HS-5 (cell line): ENCODE measurements around the gene SMIM8.
"Not testable (repeated sequence)": the region's sequence is repeated elsewhere in the genome, so short reads cannot be mapped to it uniquely, and the experiment has no call there.

Source experiments
- DNase-seq: peaks from one replicate; pipeline ENCODE4 v3.0.0-alpha.2; 2012; ENCODE audit warnings: low read depth

SMIM8 gene

DNA sequence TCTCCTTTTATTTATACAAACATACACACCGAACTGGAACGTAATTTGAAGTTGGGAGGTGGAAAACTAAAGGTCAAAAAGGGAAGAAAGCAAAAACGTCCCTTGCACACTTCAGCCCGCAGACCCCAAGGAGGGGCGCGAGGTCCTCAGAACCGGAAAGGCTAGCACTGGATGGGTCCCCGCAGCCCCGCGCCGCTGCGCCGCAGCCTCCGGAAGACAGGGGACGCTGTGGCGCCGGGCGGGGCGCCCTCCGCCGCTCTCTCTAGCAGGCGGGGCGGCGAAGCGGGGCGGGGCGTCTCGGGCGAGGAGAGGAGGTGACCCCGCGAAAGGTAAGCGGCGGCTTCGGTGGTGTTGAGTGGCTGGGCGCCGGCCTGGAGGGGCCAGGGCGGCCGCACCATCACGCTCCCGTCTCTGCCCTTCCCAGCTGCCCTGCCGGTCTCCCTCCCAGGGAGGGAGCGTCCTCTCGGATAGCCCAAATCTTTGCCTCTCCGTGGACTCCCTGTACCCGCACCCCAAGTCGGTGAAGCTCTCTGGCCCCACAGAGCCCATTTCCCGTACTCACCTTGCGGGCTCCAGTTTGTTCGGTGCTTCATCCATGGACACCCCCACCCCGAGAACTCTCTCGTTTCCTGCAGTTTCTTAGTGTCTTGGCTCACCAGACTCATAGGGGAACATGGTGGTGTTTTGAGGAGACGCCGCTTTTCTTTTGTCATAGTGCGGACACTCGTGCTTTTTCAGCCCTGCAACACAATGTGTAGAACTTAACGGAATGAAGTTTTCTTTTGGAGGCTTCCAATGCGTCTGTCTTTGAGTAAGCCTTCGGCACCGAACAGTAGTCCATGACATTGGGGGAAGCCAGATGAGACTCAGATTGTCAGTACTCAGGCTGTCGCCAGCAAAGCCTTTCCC lies at the start of gene SMIM8:
Gene SMIM8, plus strand, starts transcription at position 285 of the 909 bp plus-strand sequence. CDS start 14,444 bp downstream, outside the sequence.
- DNase-seq = peak; percentile 19

GRCh38 chr6:87274660-87275274 lies 47.6 kb upstream of the SMIM8 start:
- no peak for DNase-seq

DNA sequence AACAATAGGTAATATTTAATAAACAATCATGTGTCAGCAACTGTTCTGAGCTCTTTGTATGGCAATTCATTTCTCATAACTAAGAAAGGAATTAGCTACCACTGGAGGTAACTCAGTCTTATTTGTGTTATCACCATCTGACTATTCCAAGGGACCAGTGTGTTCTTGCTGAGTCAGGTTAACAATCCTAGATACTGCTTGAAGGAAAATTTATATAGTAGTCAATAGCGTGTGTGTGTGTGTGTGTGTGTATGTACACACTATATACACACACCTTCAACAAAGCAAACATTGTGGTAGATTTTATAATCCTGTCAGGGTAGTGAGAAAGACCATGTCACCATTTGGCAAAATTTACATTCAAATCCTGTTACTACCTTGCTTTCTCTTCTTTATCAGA lies 45.8 kb upstream of the SMIM8 start:
- DNase-seq = no peak

GRCh38 chr6:87277123-87277522 lies 45.3 kb upstream of the SMIM8 start:
- DNase-seq = no peak

GRCh38 chr6:87279196-87279595 lies 43.2 kb upstream of the SMIM8 start:
- no peak for DNase-seq

- DNase-seq = no peak
These were observed 41.0 kb upstream of the SMIM8 start for GRCh38 chr6:87281426-87281825.

DNA sequence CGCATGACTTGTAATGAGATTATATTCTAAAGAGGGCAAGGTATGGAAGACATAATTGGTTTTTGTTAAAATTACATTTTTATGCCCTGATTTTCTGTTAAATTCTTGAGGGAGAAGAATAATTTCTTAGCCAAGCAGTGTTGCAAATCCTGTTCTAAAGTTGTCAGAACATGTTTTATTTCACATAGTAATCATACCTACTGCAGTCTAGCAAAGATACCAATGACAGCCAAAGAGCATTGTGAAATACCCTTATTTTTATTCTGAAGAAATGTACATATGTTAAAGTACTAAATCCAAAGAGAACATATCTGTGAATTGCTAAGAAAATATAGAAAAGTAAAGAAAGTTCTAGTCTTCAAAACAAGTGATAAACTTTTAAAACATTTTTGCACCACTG lies 39.6 kb upstream of the SMIM8 start:
- DNase-seq = no peak

DNA sequence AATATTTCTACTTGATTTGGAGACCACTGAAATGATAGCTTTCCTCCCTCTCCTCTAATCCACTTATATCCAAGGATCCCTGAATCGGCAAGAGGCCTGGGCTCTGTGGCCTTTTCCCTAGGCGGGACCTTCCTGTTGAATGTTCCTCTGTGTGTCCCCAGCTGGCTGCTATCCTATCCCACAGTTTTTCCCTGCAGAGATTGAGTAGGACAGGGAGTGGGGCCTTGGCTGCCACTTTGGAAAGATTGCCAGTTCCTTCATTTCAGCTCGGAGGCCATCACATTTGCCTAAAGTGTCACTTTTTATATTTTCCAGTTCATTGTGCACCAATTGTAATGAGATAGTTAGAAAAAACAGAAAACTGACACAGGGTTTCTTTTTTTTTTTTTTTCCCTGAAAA lies 38.9 kb upstream of the SMIM8 start:
- no peak for DNase-seq

DNA sequence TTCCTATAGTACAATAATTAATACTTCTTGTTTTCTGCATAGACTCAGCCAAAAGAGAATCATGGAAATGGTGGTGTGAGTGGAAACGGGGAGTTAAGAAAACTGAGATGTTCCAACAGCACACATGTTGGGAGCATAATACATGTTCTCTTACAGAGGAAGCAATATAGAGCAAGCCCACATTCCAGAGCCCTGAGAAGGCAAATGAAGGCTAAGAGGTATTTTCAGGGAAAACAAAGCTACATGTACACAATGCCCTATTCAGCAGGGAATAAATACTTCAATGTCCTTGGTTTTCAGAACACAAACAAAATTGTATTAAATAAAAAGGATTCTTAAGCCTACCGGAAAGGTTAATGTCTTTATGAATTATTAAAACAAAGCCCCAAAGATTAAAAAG lies 35.1 kb upstream of the SMIM8 start:
- DNase-seq = no peak

- no peak for DNase-seq
These were observed 32.8 kb upstream of the SMIM8 start for GRCh38 chr6:87289571-87289970.

DNA sequence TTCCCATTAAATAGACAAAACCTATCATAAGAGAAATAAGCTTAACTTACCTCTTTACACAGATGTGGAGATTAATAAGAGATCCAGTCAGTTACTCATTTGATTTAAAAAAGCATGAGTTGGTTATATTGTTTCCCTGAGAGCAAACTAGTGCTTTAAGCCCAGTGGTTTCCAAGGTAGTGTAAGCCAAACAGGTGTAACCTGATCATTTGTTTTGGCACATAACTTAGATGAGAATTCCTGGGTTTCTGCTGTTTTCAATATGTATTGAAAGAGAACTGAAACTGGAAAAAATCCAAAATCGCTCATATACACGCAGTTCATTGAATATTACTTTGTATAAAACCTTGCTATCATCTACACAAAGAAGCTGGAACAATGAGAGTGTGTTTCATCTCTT lies 30.5 kb upstream of the SMIM8 start:
- no peak for DNase-seq

DNA sequence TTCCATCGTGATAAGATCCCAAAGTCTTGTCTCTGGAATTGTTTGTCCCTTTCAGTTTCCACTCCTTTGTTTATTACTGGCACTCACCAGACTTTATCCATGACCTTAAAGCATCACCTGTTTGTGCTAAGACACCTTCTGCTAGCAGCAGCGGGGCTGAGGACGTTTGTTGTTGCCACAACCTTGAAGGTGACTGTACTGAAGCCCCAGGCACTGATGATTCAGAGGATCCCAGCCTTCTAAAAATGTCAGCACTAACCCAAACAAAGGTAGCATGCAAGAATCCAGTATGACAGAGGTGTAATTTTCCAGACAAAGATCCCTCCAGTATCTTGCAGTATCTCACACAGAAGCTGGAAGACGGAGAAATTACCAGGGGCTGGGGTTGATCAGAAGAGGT lies 28.9 kb upstream of the SMIM8 start:
- DNase-seq = no peak

- DNase-seq = peak; percentile 44
These were observed 25.3 kb upstream of the SMIM8 start for GRCh38 chr6:87297119-87297518.

GRCh38 chr6:87301277-87301676 lies 21.1 kb upstream of the SMIM8 start:
- not testable (repeated sequence) for DNase-seq

DNA sequence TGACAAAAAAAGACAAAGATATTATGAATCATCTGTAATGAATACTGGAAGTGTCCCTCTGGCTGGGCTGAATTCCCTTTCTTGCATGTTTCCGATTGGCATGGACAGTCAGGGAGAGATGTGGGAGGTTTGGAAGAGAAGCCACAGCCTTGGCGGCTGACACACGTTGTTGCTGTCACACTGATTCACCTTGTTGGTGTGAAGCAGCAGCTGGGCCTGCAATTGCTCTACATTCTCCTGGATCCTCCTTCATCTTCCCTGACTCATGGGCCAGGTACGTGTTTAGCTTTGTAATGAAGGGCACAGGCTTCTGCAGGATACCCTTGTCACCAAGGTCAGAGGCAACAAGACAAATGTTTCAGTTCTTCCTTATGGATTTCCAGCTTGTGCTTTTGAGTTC lies 13.4 kb upstream of the SMIM8 start:
- no peak for DNase-seq

GRCh38 chr6:87312860-87313259 lies 9.5 kb upstream of the SMIM8 start:
- no peak for DNase-seq

GRCh38 chr6:87315071-87315470 lies 7.3 kb upstream of the SMIM8 start:
- no peak for DNase-seq

GRCh38 chr6:87319271-87319987 lies 3.0 kb upstream of the SMIM8 start:
- DNase-seq = no peak

DNA sequence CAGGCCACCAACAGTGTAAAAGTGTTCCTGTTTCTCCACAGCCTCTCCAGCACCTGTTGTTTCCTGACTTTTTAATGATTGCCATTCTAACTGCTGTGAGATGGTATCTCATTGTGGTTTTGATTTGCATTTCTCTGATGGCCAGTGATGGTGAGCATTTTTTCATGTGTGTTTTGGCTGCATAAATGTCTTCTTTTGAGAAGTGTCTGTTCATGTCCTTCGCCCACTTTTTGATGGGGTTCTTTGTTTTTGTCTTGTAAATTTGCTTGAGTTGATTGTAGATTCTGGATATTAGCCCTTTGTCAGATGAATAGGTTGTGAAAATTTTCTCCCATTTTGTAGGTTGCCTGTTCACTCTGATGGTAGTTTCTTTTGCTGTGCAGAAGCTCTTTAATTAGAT lies 1.5 kb downstream of the SMIM8 start:
- DNase-seq = not testable (repeated sequence)

DNA sequence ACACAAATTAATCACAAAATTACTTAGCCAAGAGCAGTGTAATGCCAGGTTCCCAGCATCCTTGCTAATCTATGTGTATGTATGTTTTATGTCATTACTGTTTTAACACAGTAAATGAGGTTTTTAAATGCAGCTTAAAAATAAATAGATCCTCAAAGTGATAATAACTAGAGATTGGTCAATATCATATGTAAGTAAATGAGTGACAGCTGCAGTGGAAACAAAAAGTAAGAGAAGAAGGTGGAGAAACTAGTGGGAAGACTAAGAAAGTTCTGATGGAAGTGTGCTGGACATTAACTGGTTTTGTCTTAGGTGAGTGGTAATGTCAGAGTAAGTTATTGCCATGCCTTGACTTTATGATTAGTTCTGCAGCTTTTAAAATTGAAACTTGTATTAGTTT lies 8.6 kb downstream of the SMIM8 start:
- no peak for DNase-seq

GRCh38 chr6:87333033-87333432 lies 10.6 kb downstream of the SMIM8 start:
- DNase-seq = no peak

DNA sequence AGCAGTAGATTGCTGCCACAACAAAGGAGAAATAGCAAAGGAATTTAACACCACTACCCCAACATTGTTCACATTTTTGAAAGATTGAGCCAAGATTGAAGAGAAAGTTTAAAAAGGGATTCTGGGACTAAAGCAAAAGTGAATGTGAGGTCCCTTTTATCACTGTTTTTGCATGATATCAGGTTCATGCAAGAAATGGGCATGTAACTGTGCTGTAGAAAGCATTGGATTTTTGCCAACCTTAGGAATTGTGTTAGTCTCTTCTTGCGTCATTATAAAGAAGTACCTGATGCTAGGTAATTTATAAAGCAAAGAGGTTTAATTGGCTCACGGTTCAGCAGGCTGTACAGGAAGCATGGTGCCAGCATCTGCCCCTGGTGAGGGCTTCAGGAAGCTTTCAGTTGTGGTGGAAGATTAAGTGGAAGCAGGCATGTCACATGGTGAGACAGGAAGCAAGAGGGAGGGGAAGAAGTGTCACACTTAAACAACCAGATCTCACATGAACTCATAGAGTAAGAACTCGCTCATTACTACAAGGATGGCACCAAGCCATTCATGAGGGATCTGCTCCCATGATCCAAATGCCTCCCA lies 11.3 kb downstream of the SMIM8 start:
- no peak for DNase-seq

- no peak for DNase-seq
These were observed 12.3 kb downstream of the SMIM8 start for GRCh38 chr6:87334683-87335082.
